ENCODE results near the gene TMPRSS12. TPM values are rescaled to one million over a fixed set of nuclear protein-coding genes. Genes with fewer than 3 reads are reported as not detected.
A peak's percentile ranks its signal among the peaks of the same experiment; 100 is the strongest.
"Not testable (repeated sequence)": the region's sequence is repeated elsewhere in the genome, so short reads cannot be mapped to it uniquely, and the experiment has no call there.

TMPRSS12 gene
- total RNA-seq, 2 experiments from 2014 or later = not detected

- DNase-seq = no peak
- H3K36me3 Mint-ChIP-seq (ENCODE audit: low read depth) = no peaks in the 10 kb centered on the region
- no peaks in the 10 kb centered on the region for H3K27me3 Mint-ChIP-seq (ENCODE audit: low read depth)
- H3K27ac Mint-ChIP-seq = no peak overlapping the region
- CTCF ChIA-PET = interaction anchor here (0.6 kb wide), 1 partner anchor 256 kb away, joined by 5 read pairs; no protein-coding TSS in a partner anchor
- intact Hi-C loops (cut with micrococcal nuclease) = no loop called here
- peaks cover 19% of the 10 kb centered on the region for H3K4me1 Mint-ChIP-seq (ENCODE audit: low read depth)
- H3K9me3 Mint-ChIP-seq = no peaks in the 10 kb centered on the region
- peak overlapping the region; percentile 41 for H3K4me3 Mint-ChIP-seq
These were observed 80.8 kb downstream of the TMPRSS12 start for GRCh38 chr12:50923361-50924130.

DNA sequence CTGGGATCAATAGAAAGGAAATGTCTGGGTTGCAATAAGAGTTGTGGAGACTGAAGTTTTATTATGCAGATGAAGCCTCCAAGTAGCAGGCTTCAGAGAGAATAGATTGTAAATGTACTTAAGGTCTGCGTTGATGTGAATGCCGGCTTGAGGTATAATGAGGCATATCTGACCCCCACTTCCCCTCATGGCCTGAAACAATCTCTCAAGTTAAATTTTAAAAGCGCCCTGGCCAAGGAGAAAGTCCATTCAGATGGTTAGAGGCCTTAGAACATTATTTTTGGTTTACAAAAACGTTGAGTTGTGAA, 81.4 kb downstream of the TMPRSS12 start:
- Mint-ChIP-seq H3K4me3 (peak overlapping the region; percentile 41), H3K27me3 (ENCODE audit: low read depth) (no peaks in the 10 kb centered on the region), H3K27ac (no peak overlapping the region), H3K36me3 (ENCODE audit: low read depth) (no peaks in the 10 kb centered on the region), H3K4me1 (ENCODE audit: low read depth) (peaks cover 19% of the 10 kb centered on the region), H3K9me3 (no peaks in the 10 kb centered on the region)
- no peak for DNase-seq
- intact Hi-C loops (cut with micrococcal nuclease) = no loop called here
- CTCF ChIA-PET = interaction anchor here (1.5 kb wide), 1 partner anchor 11 kb away, joined by 4 read pairs; no protein-coding TSS in a partner anchor

- no peak overlapping the region for H3K27ac Mint-ChIP-seq
- H3K36me3 Mint-ChIP-seq (ENCODE audit: low read depth) = no peaks in the 10 kb centered on the region
- peak overlapping the region; percentile 43 for H3K4me3 Mint-ChIP-seq
- intact Hi-C loops (cut with micrococcal nuclease) = no loop called here
- CTCF ChIA-PET = interaction anchor here (0.6 to 1.5 kb wide), 3 partner anchors 10 to 164 kb away, joined by 4 read pairs; no protein-coding TSS in a partner anchor
- peak; percentile 16 for DNase-seq
- H3K27me3 Mint-ChIP-seq (ENCODE audit: low read depth) = no peaks in the 10 kb centered on the region
- peaks cover 19% of the 10 kb centered on the region for H3K4me1 Mint-ChIP-seq (ENCODE audit: low read depth)
- no peaks in the 10 kb centered on the region for H3K9me3 Mint-ChIP-seq
These were observed 82.0 kb downstream of the TMPRSS12 start for GRCh38 chr12:50924439-50925341.

GRCh38 chr12:50925342-50925651, 82.6 kb downstream of the TMPRSS12 start:
- intact Hi-C loops (cut with micrococcal nuclease) = no loop called here
- no peak overlapping the region for H3K27ac Mint-ChIP-seq
- no peaks in the 10 kb centered on the region for H3K27me3 Mint-ChIP-seq (ENCODE audit: low read depth)
- no peaks in the 10 kb centered on the region for H3K36me3 Mint-ChIP-seq (ENCODE audit: low read depth)
- H3K4me1 Mint-ChIP-seq (ENCODE audit: low read depth) = peaks cover 19% of the 10 kb centered on the region
- H3K4me3 Mint-ChIP-seq = no peak overlapping the region
- no peak for DNase-seq
- H3K9me3 Mint-ChIP-seq = no peaks in the 10 kb centered on the region
- CTCF ChIA-PET = interaction anchor here (1.1 to 1.5 kb wide), 2 partner anchors 10 to 11 kb away, joined by 4 read pairs; no protein-coding TSS in a partner anchor

DNA sequence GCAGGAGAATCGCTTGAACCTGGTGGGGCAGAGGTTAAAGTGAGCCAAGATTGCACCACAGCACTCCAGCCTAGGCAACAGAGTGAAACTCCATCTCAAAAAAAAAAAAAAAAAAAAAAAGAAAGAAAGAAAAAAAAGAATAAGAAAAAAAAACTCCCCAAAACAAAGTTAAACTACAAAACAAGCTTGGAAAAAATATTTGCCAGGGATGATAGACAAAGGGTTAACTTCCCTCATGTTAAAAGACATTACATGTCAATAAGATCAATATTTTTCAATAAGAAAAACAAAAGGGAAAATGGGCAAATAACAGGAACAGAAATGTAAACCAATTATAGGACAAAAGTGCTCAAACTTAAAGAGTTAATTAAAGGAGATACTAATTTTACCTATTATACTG, 83.2 kb downstream of the TMPRSS12 start:
- intact Hi-C loops (cut with micrococcal nuclease) = no loop called here
- no peak for DNase-seq
- Mint-ChIP-seq H3K27ac (no peak overlapping the region), H3K4me3 (no peak overlapping the region), H3K27me3 (ENCODE audit: low read depth) (no peaks in the 10 kb centered on the region), H3K9me3 (no peaks in the 10 kb centered on the region), H3K4me1 (ENCODE audit: low read depth) (peaks cover 19% of the 10 kb centered on the region), H3K36me3 (ENCODE audit: low read depth) (no peaks in the 10 kb centered on the region)
- CTCF ChIA-PET = no interaction called here

DNA sequence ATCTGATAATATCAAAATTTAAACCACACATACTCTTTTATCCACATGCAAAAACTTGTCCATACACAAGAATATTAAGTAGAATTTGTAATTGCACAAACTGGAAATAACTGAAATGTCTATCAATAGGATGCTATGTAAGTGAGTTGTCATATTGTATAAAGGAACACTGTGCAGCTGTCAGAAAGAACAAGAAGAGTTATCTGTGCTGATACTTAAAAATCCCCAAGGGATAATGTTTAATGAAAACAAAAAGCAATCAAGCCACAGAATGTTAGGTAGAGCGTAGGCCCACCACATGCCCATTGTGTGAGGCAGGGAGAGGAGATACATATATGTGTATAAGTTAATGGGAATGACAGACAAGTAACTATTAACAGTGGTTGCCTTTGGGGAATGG, 83.7 kb downstream of the TMPRSS12 start:
- H3K9me3 Mint-ChIP-seq = no peaks in the 10 kb centered on the region
- no peak overlapping the region for H3K27ac Mint-ChIP-seq
- H3K4me1 Mint-ChIP-seq (ENCODE audit: low read depth) = peaks cover 19% of the 10 kb centered on the region
- intact Hi-C loops (cut with micrococcal nuclease) = no loop called here
- DNase-seq = no peak
- CTCF ChIA-PET = no interaction called here
- H3K4me3 Mint-ChIP-seq = no peak overlapping the region
- no peaks in the 10 kb centered on the region for H3K36me3 Mint-ChIP-seq (ENCODE audit: low read depth)
- no peaks in the 10 kb centered on the region for H3K27me3 Mint-ChIP-seq (ENCODE audit: low read depth)

- intact Hi-C loops (cut with micrococcal nuclease); H3K36me3 Mint-ChIP-seq (ENCODE audit: low read depth); DNase-seq; H3K9me3 Mint-ChIP-seq; H3K27me3 Mint-ChIP-seq (ENCODE audit: low read depth); H3K27ac Mint-ChIP-seq; H3K4me3 Mint-ChIP-seq; CTCF ChIA-PET: not testable (repeated sequence)
- peaks cover 19% of the 10 kb centered on the region for H3K4me1 Mint-ChIP-seq (ENCODE audit: low read depth)
These were observed 84.2 kb downstream of the TMPRSS12 start for GRCh38 chr12:50926932-50927331.

- Mint-ChIP-seq H3K27me3 (ENCODE audit: low read depth) (no peaks in the 10 kb centered on the region), H3K4me3 (no peak overlapping the region), H3K4me1 (ENCODE audit: low read depth) (peaks cover 19% of the 10 kb centered on the region), H3K9me3 (no peaks in the 10 kb centered on the region), H3K36me3 (ENCODE audit: low read depth) (no peaks in the 10 kb centered on the region), H3K27ac (no peak overlapping the region)
- DNase-seq = no peak
- intact Hi-C loops (cut with micrococcal nuclease) = no loop called here
- CTCF ChIA-PET = no interaction called here
These were observed 84.6 kb downstream of the TMPRSS12 start for GRCh38 chr12:50927356-50927755.

DNA sequence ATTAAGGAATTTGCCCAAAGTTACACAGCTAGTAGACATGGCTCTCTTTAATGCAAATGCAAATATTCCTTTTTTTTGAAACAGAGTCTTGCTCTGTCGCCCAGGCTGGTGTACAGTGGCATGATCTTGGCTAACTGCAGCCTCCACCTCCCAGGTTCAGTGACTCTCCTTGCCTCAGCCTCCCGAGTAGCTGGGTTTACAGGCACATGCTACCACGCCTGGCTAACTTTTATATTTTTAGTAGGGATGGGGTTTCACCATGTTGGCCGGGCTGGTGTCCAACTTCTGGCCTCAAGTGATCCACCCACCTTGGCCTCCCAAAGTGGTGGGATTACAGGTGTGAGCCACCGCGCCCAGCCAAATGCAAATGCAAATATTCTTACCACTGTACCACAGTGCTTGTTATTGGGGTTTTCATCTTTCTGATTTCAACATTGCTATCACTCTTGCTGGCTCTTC, 85.1 kb downstream of the TMPRSS12 start:
- H3K27ac Mint-ChIP-seq = no peak overlapping the region
- H3K4me1 Mint-ChIP-seq (ENCODE audit: low read depth) = peaks cover 21% of the 10 kb centered on the region
- no peak overlapping the region for H3K4me3 Mint-ChIP-seq
- no peaks in the 10 kb centered on the region for H3K27me3 Mint-ChIP-seq (ENCODE audit: low read depth)
- H3K9me3 Mint-ChIP-seq = no peaks in the 10 kb centered on the region
- DNase-seq = no peak
- H3K36me3 Mint-ChIP-seq (ENCODE audit: low read depth) = no peaks in the 10 kb centered on the region
- intact Hi-C loops (cut with micrococcal nuclease) = no loop called here
- CTCF ChIA-PET = interaction anchor here (0.7 kb wide), 1 partner anchor 85 kb away, joined by 3 read pairs; no protein-coding TSS in a partner anchor

- peaks cover 23% of the 10 kb centered on the region for H3K4me1 Mint-ChIP-seq (ENCODE audit: low read depth)
- no peaks in the 10 kb centered on the region for H3K36me3 Mint-ChIP-seq (ENCODE audit: low read depth)
- intact Hi-C loops (cut with micrococcal nuclease) = no loop called here
- no peak overlapping the region for H3K4me3 Mint-ChIP-seq
- H3K27ac Mint-ChIP-seq = no peak overlapping the region
- no peaks in the 10 kb centered on the region for H3K27me3 Mint-ChIP-seq (ENCODE audit: low read depth)
- no peak for DNase-seq
- CTCF ChIA-PET = interaction anchor here (0.7 kb wide), 1 partner anchor 84 kb away, joined by 3 read pairs; no protein-coding TSS in a partner anchor
- no peaks in the 10 kb centered on the region for H3K9me3 Mint-ChIP-seq
These were observed 85.7 kb downstream of the TMPRSS12 start for GRCh38 chr12:50928392-50928791.

DNA sequence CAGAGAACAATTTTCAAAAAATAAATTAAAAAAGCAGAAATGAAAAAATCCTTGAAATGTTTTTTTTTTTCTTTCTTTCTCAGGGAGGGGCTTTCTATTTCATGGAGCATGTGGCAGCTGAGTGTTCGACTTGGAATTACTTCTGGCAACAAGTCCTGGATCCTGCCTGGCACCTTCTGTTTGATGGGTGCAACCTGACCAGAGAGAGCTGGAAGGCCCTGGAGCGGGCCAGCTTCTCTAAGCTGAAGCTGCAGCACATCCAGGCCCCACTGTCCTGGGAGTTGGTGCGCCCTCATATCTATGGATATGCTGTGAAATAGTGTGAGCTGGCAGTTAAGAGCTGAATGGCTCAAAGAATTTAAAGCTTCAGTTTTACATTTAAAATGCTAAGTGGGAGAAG, 87.1 kb downstream of the TMPRSS12 start:
- intact Hi-C loops (cut with micrococcal nuclease) = no loop called here
- Mint-ChIP-seq H3K4me1 (ENCODE audit: low read depth) (peaks cover 11% of the 10 kb centered on the region), H3K4me3 (no peak overlapping the region), H3K36me3 (ENCODE audit: low read depth) (no peaks in the 10 kb centered on the region), H3K27ac (no peak overlapping the region), H3K27me3 (ENCODE audit: low read depth) (no peaks in the 10 kb centered on the region), H3K9me3 (no peaks in the 10 kb centered on the region)
- CTCF ChIA-PET = interaction anchor here (0.7 kb wide), 1 partner anchor 364 kb away, joined by 4 read pairs; no protein-coding TSS in a partner anchor
- no peak for DNase-seq

- CTCF ChIA-PET = not testable (repeated sequence)
These were observed 87.8 kb downstream of the TMPRSS12 start for GRCh38 chr12:50930477-50930876.

More at GRCh38 chr12:50930477-50930876, 87.8 kb downstream of the TMPRSS12 start:
- H3K36me3 Mint-ChIP-seq (ENCODE audit: low read depth); DNase-seq; H3K9me3 Mint-ChIP-seq; H3K4me3 Mint-ChIP-seq; H3K4me1 Mint-ChIP-seq (ENCODE audit: low read depth); H3K27ac Mint-ChIP-seq; H3K27me3 Mint-ChIP-seq (ENCODE audit: low read depth); intact Hi-C loops (cut with micrococcal nuclease): not testable (repeated sequence)
